Fibroblast of villous mesenchyme (primary cell): Measurements from ENCODE around the gene CDYL. TPM values are rescaled to one million over a fixed set of nuclear protein-coding genes. Genes with fewer than 3 reads are reported as not detected.
"Not testable (repeated sequence)": the region's sequence is repeated elsewhere in the genome, so short reads cannot be mapped to it uniquely, and the experiment has no call there.

Experiments used
- DNase-seq: peaks from one replicate; pipeline ENCODE4 v3.0.0-alpha.2; 2010; ENCODE audit warnings: low read depth
- H3K4me3 ChIP-seq: 2 replicates; pipeline ENCODE4 v1.5.1; 2011; ENCODE audit warnings: low read depth, mild to moderate bottlenecking, low read length
- CTCF ChIP-seq: IDR thresholded peaks from 2 replicates; pipeline ENCODE4 v1.5.1; 2012; ENCODE audit warnings: low read depth, mild to moderate bottlenecking, low read length; ENCODE audit not compliant: insufficient read depth
- total RNA-seq: library from RNA; depleted of rRNA; stranded (reverse); fragments of >200 nt; gene quantifications from 2 replicates; pipeline ENCODE4 v1.2.3, GENCODE V29; 2012

Gene CDYL
- total RNA-seq, 1 donor = 37.1 TPM

- no peak overlapping the region for H3K4me3 ChIP-seq
- DNase-seq = peak; percentile 26
- TF ChIP-seq CTCF = peak; percentile 47
Observed at GRCh38 chr6:4848382-4849068, 72.3 kb downstream of the CDYL start.

DNA sequence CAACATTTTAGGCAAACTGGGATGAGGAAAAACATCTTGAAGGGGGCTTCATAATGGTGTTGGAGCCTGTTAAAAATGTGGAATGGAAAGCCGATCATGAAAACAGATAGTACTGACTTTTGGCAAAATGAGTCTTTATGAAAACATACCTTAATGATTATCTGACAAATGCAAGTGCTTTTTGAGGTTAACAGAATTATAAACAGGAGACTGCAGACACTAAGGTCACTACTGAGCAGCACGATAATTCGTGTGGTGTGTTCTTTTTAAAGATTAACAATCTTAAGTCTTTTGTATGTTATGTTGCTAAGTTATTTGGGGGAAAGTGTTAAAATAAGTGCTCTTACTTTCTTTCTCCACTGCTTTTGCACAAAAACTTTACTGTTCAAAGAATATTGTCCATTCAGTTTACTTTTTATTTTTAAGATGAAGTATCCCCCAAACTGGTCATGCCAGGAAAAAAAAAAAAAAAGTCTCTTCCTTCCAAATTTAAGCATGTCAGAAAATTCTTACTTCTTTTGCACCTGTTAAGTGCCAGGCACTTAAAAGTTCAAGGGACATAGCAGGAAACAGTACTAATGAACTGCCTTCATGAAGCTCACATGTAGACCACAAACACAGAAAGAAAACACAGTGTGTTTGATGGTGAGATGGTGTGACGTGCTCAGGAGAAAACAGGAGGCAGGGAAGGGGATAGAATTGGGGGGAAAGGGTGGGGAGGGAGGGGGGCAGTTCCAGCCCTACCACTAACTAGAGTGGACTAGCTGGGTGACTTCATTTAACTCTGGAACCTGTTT, 73.2 kb downstream of the CDYL start:
- H3K4me3 ChIP-seq = no peak overlapping the region
- no peak for DNase-seq
- TF ChIP-seq CTCF = no peak

DNA sequence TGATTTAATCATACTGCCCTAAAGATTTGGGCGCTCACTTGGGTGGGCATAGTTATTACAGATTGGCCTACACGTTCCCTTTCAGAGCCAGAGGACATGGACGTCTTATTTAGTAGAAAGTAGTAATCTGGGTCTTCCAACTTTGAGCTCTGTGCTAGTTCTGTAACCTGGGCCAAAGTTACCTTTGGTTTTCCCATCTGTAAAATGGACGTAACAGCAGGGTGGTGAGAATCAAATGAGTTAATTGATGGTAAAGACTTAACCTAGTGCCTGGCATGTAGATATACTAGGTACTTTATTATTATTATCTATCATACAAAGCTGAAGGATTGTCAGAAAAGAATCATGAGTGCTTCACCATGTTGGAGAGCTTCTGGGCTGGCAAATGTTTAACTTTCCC, 74.8 kb downstream of the CDYL start:
- TF ChIP-seq CTCF = no peak
- DNase-seq = no peak
- H3K4me3 ChIP-seq = no peak overlapping the region

GRCh38 chr6:4852186-4852585, 76.0 kb downstream of the CDYL start:
- not testable (repeated sequence) for DNase-seq, H3K4me3 ChIP-seq

GRCh38 chr6:4852938-4853337, 76.7 kb downstream of the CDYL start:
- no peak overlapping the region for H3K4me3 ChIP-seq
- DNase-seq = no peak
- no peak for TF ChIP-seq CTCF

DNA sequence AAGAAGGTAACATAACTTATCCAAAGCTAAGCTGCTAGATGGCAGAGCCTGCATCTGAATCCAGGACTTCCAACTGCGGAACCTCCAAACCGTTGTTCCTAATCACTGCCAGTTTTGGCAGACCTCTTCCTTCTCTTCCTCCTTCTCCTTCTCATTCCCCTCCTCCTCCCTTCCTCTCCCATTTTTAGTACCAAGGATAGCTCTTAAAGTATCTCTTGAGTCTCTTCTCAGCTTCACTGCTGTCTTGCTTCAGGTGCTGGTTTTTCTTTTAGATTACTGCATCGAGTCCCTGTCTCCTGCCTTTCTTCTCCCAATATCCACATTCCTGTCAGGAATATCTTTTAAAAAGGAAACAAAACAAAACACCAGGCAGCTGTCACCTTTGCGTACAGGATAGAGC, 77.1 kb downstream of the CDYL start:
- no peak overlapping the region for H3K4me3 ChIP-seq
- no peak for DNase-seq
- TF ChIP-seq CTCF = no peak

DNA sequence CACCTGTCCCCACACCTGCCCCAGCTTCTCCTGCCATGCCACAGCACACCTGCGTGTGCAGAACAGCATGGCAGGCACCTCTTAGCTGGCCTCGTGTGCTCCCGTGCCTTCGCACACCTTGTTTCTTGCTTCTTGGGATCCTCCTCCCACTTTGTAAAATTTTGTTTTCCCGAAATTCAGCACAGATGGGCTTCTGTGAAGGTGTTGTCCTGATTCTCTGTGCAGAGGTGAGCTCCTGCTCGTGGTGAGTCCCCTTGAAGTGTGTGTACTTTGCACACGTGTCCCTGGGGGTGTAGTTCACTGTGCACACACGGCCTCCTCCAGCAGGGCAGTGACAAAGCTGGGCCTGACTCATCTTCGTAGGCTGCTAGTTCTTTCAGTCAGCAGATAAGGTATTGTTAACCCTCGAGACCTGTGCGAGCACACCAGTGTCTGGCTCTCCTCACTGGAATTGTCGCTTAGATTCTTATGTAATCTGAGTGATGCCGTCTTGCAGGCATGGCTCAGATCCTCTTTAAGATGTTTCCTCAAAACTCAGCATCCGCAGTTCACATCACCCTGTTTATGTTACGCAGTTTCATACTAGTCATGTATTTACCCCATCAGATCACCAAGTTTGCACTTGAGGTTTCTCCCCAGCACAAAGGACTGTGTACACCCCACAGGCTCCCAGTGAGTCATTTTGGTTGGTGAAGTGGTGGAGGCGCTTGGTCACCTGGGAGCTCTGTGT, 77.7 kb downstream of the CDYL start:
- DNase-seq = no peak
- H3K4me3 ChIP-seq = no peak overlapping the region
- no peak for TF ChIP-seq CTCF
